Renal pelvis (tissue), 4 donors: ENCODE data around the gene TUT7. TPM values are rescaled to one million over a fixed set of nuclear protein-coding genes. Genes with fewer than 3 reads are reported as not detected.
"Not testable (repeated sequence)": the region's sequence is repeated elsewhere in the genome, so short reads cannot be mapped to it uniquely, and the experiment has no call there.

Experiments used
- DNase-seq: peaks from one replicate; pipeline ENCODE4 v3.0.0-alpha.2; 2013
- polyA plus RNA-seq, 3 donors: library from polyadenylated mRNA; unstranded; fragments of 120-200 nt; gene quantifications; one replicate each; pipeline ENCODE4 v1.2.1, GENCODE V29; 2013; ENCODE audit not compliant: insufficient read length in 3 of 3

The TUT7 gene
- polyA plus RNA-seq, 3 donors: 23.3 to 29.9 (median 25.2) TPM

DNA sequence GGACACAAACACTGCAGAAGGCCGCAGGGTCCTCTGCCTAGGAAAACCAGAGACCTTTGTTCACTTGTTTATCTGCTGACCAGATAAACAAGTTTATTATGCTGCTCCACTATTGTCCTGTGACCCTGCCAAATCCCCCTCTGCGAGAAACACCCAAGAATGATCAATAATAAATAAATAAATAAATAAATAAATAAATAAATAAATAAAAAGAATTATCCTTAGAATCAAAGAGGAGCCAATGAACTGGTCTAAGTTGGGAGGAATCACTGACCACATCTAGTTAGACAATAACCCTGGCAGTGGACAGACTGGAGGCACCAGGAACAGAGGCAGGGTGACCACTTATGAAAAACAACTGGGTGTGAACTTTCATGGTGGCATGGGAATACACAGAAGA lies 41.3 kb downstream of the TUT7 start:
- DNase-seq: not testable (repeated sequence)

DNA sequence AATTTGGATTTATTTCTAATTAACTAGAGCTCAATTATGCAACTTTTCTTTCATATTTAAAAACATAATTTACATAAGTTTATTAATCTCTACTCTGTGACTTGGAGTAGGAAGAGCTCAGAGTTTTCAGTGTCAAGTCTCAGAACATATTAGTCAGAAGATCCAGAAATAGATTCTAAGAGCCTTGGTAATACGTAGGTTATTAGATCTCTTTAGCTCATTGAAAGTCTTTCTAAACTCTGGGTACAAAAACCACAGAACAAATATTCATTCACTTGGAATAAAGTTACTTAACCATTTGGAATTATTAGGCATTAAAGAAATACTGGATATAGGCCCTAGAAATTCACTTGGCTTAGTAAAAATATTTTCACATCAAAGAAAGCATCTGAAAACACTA lies 45.5 kb downstream of the TUT7 start:
- DNase-seq: no peak

DNA sequence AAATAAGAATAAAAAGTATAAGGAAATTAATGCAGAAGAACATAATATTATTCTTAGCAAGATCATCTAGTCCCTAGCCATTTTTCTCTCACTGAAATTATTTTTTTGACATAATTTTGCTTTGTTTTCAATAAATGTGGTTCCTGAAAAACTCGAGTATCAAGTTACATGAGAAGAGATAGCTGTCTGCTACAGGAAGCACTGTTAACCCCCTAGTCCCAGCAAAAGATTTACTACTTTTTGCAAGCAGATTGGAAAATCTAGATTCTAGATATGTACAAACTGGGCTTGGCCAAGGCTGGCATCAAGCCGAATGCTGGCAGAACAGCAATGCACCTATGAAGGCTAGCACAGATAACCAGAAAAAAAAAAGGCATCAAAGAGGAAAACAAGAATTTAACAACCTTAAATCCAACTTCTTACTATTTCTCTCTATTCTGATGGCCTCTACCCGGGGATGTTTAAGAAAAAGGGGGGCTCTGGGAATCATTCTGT lies 49.9 kb downstream of the TUT7 start:
- DNase-seq: no peak

DNA sequence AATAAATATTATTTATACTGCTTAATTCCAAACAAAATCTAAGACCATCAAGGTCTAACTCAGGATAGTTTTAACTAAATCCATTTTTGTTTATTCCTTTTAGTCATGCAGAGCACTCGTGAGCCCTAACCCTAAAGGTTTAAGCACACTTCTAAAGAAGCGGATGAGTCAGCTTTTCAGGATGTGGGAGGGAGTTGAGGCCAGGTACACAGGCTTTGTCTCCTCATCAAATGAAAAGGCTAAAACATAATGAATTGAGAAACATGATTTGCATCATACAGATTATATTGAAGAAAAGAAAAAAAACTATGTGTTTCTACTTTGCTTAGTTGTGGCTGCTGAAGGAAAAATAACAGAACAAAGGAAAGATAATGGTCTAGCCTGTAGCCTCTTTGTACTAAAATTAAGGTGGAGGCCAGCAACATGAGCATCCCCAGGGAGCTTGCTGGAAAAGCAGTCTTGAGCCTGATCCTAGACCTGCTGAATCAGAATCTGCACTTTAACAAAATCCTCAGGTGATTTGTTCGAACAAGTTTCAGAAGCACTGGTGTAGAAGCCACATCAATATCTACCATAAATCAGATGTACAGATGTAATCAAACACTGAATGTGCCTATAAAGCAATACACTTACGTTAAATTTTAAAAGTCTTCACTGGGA lies 50.8 kb downstream of the TUT7 start:
- DNase-seq: no peak

DNA sequence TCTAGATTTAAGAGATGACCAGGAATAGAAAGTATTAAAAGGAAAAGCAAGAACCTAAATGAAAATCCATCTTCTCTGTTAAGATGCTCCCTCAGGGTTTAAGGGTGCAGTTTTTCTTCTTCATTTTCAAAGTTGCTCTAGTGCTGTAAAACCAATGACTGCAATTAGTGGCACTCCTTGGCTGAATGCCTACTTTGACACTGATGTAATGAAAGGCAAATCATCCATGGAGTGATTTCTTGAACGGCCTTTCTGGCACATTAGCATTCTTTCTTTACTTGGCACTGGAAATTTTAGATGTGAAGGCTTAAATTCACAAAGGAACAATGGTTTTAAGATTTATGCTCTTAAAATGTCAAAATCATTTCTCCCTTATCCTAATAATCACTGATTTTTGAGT lies 52.5 kb downstream of the TUT7 start:
- no peak for DNase-seq

DNA sequence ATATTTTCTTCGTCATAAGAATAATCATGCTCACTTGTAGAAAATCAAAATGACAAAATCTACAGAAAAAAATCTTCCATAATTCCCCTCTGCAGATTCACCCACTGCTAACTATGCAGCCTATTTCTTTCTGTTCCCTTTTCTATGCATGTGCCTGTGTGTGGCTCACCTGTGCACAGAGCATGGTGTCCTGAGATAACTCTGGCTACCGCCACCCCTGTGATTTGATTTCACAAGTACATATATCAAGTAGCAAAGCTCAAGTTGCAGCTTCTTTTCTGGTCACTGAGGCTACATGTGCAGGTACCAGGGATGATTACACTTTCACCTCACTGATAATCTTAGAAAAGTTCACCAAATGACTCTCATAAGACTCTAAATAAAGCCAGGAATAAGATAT lies 53.5 kb downstream of the TUT7 start:
- no peak for DNase-seq

DNA sequence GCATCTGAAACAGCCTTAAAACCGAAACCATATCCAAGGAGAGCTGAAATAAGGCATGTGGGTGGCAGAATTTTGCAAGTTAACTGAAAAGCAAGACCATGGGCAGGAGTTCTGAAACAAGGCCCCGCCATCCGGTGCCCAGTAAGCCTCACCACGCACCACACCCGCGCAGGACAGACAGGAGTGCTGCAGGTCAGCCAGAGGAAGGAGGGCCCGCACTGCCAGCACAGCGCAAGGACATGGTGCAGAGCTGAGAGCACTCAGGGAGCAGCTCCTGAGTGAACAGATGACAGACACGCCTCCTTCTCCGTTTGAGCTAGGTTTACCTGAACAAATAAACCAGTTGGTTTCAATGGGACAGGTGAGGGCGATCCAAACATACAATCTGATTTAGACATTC lies 55.3 kb downstream of the TUT7 start:
- DNase-seq: no peak

DNA sequence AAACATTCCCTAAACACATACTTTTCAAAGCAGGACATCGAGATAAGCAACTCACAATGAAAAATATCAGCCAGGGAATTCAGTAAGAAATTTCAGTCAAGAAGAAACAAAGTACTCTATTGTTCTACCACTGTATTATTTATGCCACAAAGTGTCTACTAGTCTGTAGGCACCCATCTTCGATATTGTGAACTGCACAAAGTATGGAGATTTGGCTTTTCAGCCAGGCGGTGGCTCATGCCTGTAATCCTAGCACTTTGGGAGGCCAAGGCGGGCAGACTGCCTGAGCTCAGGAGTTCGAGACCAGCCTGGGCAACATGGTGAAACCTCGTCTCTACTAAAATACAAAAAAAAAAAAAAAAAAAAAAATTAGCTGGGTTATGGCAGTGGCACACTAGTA lies 63.9 kb downstream of the TUT7 start:
- DNase-seq: not testable (repeated sequence)

DNA sequence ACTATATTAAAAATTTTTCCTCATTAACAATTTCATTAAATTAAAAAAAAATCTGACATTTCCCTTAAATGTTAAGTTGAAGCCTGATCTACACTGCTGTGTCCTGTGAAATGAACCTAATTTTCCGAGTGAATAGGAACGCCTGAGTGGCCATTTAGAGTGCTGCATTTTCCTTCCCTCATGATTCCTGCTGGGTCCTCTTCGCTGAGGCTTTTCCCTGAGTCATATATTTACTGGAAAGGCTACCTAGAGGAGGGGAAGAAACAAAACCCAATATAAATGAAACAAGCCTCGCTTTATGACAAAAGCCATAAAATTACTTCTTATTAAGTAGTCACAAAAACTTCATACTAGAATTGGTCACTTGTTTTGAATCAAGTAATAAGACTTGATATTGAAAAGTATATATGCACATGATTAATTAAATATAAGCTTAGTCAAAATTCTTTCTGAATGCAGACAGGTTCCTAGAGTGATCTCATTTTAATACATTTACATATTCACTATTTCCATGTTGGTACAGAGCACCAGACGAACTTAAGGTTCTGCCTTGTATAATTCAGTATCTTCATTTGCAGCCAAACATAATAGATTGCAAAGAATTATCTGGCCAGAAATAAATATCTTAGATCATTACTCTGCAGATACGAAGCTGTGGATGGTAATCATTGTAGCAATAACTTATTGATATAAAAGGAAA lies 65.6 kb downstream of the TUT7 start:
- DNase-seq: no peak

DNA sequence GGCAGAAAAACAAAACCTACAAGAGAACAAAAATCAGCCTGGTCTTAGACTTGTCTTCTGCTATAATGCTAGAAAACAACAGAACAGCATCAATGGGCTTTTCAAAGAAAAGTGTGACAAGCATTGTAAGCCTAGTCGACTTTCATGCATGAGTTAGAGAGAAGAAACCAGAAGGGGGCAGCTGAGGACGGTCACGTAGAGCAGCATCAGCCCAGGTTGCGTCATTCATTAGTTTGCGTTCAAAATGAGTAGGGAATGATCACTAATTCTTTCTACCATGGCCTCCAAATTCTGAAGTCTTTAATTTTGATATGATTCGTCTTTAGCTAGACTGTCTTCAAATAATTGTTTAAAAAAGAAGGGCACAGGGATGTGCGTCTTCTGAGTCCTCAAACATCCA lies 67.2 kb downstream of the TUT7 start:
- DNase-seq: peak; percentile 44

DNA sequence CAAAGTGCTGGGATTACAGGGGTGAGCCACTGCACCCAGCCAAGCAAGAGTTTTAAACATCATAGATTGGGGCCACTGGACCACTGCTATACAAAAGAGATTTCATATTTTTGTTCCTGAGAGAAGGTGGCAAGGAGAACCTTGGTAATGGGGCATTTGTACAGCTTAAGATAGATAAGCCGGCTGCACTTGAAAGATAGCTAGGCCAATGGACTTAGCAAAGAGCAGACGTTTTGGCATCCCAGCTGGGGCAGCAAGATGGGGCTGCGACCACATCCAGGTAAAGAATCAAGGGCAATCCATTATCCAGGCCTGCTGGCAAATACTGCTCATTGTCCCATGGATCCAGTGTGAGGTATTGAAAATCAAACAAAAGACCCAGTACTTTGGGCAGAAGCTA lies 67.9 kb downstream of the TUT7 start:
- no peak for DNase-seq

DNA sequence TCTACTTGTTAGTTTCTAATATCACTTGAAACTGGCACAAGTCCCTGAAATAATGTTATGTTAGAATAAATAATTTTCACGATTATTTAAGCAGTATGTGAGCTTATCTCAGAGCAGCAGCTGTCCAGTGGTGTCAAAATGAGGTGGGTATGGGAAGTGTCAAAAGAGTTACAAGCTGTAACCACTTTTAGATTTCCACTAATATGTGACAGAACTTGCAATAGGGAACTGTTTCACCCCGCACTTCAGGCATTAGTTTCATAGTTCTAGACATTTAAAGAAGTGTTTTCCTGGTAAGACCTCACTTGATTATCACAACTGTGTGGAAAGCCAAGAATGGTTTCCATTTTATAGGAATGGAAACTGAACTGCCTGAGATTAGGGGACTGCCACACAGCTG lies 68.9 kb downstream of the TUT7 start:
- DNase-seq: no peak

DNA sequence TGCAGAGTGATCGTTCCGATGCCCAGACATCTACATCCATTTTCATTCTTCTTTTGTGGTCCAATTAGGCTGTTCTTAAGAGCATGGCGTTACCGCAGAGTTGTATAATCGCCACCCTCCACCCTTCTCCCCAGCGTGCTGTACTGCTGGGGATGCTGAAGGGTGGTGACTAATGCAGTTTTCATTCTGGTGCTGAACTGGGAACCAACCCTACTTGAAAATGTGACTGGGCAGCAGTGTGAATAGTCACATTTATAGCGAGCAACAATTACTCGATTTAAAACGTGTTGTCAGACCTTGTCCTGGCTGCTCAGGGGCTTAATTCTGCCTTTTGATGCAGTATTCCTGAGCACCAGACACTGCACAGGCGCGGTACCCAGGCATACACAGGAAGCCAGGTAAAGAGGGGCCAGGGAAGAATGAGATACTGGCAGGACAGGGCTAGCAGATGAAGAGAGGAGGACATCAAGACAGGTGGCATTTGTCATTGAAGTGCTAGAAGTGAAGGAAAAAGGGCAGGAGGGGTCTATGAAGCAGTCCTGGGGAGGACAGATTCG lies 71.2 kb downstream of the TUT7 start:
- DNase-seq: no peak

DNA sequence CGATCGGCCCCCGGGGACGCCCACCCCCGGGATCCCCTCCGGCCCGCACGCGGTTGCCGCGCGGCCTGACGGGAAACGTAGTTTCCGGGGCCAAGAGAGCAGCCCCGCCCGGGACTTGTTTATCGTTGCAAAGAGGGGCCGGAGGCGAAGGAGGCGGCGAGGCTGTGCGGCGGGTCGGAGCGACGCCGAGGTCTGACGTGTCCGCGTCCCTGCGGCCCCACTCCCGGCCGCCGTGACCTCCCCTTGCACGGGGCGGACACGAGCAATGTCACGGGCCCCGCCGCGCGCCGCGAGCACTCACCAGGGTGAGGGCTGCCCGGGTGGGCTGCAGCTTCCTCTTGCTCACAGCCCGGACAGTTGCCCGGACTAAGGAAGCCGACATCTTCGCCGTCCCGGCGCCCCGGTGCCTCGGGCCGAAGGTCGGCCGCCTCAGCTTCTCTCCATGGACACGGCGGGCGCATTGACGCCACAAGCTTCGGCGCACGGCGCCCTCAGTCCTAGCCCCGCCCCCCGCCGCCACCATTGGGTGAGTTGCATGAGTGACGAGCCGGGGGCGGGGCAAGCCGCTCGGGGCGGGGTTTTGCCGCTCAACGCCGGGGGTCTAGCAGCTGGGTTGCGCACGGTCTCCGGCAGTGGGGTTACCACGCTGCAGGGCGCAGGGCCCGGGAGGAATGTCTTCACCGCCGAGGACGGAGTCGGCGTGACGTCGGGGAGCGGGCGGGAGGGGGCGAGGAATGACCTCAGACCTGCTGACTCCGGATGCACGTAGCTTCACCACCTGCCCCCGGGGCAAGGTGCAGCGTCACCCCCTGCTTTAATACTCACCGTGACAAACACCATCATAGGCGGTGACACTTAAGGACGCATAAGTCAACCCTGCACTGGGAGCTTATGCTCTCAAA lies 71.9 kb downstream of the TUT7 start, which contains the start of gene ISCA1:
Gene ISCA1, minus strand, starts transcription at position 462 of the 902 bp plus-strand sequence. Its CDS starts 80 bp downstream, at position 382.
- DNase-seq: peak; percentile 96

DNA sequence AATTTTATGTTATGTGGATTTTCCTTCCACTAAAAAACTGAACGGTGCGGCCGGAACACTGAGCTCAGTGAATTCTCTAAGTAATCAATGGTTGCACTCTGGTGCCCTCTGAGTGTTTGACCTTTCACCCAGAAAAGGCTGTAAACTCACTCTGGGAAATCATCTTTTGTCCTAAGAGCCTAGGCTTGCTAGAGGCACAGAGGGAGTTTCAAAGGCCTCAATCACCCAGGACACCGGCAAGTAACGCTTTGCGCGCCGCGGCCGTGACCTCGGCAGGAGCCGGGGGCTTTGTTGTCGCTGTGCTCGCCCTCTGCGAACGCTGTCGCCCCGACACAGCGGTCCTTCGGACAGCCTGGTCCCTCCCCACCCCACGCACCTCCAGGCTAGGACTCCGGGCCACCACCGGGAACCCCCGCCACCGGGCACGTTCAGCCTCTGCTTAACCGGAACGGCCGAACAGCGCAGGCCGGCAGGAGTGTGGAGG lies 72.6 kb downstream of the TUT7 start:
- no peak for DNase-seq

DNA sequence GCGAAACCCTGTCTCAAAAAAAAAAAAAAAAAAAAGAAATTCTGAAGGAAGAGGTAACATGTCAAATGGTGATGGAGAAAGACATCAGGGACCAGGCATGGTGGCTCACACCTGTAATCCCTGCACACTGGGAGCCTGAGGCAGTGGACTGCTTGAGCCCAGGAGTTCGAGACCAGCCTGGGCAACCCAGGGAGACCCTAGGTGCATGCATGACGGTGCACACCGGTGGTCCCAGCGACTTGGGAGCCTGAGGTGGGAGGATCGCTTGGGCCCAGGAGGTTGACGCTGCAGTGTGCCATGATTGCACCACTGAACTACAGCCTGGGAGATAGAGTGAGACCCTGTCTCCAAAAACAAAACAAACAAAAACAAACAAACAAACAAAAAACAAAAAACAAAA lies 73.6 kb downstream of the TUT7 start:
- no peak for DNase-seq

DNA sequence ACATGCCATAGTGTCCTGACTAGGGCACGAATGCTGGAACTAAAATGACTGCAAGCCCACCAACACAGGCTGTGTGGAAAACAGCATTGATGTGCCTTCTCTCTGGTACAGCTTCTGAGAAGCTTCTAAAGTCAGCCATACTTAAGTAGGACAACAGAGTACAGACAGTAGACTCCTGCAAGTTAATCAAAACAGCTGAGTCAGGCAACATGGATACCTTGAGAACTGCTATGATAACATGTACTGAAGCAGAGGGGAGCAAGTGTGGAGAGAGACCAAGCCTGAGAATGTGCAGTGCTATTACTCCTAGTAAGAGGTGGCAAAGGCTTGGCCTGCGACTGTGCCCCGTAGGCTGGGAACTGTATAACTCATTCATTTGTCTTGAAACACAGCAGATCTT lies 74.4 kb downstream of the TUT7 start:
- no peak for DNase-seq

DNA sequence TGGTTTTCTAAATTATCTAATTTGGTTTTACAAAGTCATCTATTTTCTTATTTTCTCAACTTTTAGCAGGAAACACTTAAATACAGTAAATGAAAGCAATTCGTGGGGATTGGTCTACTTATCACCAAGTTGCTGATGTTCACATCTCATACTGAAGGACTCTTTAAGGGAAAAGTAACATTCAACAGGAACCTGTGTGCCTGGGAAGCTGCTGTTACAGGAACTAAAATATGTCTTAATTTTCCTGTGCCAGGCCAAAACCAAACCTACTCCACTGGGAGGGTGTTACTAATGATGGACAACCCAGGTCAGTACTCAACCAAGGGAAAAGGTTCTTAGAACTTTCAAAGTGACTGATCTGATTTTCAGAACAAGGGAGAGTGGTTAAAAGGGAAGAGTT lies 77.1 kb downstream of the TUT7 start:
- DNase-seq: no peak

DNA sequence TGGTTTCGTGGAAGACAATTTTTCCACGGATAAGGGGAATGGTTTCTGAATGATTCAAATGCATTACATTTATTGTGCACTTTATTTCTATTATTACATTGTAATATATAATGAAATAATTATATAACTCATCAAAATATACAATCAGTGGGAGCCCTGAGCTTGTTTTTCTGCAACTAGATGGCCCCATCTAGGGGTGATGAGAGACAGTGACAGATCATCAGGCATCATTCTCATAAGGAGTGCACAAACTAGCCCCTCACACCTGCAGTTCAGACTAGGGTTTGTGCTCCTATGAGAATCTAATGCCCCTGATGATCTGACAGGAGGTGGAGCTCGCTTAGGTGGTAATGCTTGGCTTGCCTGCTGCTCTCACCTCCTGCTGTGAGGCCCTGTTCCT lies 78.2 kb downstream of the TUT7 start:
- no peak for DNase-seq

DNA sequence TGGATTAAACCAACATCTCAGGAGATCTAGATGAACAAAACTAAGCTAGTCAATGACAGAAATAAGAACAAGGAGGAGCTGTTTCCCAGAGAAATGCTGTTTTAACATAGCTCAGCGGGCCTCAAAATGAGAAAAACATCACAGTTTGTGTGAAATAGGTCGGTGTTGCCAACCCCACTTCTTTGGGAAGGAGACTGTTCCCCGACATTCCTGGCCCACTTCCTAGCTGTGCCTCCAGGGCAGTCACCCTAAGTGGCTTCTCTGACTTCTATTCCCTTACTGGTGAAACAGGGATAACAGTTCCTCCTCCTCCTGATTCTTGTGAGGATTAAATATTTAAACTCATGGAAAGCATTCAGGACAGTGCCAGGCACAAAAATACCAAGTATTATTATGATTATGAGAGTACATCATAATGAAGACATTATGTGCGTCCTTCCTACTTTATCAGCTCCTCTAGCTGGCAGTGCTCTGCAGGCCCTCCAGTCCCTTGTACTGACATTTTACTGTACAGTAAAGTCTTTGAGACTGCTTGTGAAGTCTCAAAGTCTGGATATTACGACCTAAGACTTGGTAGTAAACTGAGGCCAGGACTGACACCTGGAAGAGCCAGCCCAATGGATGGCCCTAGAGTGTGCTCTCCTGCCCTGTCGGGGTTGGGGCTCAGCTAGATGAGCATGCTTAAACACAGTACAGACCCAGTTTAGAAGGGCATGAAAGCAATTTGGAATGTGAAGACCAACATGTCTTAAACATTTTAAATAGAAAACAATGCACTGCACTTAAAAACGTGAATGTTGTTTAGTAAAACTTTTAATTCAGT lies 79.2 kb downstream of the TUT7 start:
- DNase-seq: no peak

DNA sequence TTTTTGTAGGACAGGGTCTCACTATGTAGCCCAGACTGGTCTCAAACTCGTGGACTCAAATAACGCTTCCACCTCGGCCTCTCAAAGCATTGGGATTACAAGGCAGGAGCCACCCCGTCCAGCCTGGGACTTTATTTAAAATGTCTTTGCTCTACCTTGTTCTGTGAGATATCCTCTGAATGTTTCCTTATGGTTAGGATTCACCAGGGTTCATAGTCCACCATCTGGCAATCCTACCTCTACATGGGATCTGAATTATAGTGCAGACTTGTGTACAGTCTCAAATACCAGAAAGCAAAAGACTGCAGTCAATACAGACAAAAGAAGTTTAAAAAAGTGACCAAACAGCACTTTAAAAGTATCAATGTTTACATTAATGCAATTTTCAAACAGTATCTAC lies 82.0 kb downstream of the TUT7 start:
- DNase-seq: no peak
